Measurements from ENCODE around the gene LRRC45. TPM values are rescaled to one million over a fixed set of nuclear protein-coding genes. Genes with fewer than 3 reads are reported as not detected.

LRRC45 gene
- total and polyA plus RNA-seq, 9 of the 15 experiments (the other 6 are each of a cell fraction or from before 2014, with no cell fraction given) = 3.5 to 21.5 (median 11.2) TPM; not detected in 2

DNA sequence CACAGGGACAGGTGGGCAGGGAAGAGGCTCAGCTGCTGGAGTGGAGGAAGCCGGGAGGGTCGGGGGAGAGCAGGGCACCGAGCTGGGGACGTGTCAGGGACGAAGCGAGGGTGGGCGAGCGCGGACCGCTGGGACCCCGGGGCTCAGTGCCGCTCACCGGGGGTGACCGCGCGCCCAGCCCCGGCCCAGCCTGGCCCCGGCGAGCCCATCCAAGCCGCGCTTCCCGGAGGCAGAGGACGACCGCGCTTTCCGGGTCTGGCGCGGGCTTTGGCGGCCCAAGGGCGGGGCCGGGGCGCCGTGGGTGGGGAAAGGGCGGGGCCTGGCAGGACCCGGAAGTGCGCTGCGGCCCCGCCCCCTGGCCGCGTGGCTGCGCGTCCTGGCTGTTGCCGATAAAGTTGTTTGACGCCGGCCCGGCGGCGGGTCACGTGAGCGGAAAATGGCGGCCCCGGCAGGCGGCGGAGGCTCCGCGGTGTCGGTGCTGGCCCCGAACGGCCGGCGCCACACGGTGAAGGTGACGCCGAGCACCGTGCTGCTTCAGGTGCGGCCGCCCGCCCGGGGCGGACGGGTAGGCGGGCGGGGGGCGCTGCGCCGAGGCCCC, 45.8 kb upstream of the LRRC45 start, which contains the start of gene ASPSCR1 (continued):
- TF ChIP-seq, protein P1, sequence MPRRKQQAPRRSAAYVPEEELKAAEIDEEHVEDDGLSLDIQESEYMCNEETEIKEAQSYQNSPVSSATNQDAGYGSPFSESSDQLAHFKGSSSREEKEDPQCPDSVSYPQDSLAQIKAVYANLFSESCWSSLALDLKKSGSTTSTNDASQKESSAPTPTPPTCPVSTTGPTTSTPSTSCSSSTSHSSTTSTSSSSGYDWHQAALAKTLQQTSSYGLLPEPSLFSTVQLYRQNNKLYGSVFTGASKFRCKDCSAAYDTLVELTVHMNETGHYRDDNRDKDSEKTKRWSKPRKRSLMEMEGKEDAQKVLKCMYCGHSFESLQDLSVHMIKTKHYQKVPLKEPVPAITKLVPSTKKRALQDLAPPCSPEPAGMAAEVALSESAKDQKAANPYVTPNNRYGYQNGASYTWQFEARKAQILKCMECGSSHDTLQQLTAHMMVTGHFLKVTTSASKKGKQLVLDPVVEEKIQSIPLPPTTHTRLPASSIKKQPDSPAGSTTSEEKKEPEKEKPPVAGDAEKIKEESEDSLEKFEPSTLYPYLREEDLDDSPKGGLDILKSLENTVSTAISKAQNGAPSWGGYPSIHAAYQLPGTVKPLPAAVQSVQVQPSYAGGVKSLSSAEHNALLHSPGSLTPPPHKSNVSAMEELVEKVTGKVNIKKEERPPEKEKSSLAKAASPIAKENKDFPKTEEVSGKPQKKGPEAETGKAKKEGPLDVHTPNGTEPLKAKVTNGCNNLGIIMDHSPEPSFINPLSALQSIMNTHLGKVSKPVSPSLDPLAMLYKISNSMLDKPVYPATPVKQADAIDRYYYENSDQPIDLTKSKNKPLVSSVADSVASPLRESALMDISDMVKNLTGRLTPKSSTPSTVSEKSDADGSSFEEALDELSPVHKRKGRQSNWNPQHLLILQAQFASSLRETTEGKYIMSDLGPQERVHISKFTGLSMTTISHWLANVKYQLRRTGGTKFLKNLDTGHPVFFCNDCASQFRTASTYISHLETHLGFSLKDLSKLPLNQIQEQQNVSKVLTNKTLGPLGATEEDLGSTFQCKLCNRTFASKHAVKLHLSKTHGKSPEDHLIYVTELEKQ (CRISPR knock-in tag; IDR thresholded peaks at IDR 0.05) = no peak
- TF ChIP-seq, protein P2, sequence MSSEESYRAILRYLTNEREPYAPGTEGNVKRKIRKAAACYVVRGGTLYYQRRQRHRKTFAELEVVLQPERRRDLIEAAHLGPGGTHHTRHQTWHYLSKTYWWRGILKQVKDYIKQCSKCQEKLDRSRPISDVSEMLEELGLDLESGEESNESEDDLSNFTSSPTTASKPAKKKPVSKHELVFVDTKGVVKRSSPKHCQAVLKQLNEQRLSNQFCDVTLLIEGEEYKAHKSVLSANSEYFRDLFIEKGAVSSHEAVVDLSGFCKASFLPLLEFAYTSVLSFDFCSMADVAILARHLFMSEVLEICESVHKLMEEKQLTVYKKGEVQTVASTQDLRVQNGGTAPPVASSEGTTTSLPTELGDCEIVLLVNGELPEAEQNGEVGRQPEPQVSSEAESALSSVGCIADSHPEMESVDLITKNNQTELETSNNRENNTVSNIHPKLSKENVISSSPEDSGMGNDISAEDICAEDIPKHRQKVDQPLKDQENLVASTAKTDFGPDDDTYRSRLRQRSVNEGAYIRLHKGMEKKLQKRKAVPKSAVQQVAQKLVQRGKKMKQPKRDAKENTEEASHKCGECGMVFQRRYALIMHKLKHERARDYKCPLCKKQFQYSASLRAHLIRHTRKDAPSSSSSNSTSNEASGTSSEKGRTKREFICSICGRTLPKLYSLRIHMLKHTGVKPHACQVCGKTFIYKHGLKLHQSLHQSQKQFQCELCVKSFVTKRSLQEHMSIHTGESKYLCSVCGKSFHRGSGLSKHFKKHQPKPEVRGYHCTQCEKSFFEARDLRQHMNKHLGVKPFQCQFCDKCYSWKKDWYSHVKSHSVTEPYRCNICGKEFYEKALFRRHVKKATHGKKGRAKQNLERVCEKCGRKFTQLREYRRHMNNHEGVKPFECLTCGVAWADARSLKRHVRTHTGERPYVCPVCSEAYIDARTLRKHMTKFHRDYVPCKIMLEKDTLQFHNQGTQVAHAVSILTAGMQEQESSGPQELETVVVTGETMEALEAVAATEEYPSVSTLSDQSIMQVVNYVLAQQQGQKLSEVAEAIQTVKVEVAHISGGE (CRISPR knock-in tag; IDR thresholded peaks at IDR 0.05) = 0 out of 6 replicates have a peak, but pooled peaks of 1 of the 3 experiments have one; percentile 26
- TF ChIP-seq ZFX (CRISPR knock-in tag; IDR thresholded peaks at IDR 0.05) (peak; percentile 49; the same call in 1 of the 2 replicates), POLR2AphosphoS5 (IDR thresholded peaks at IDR 0.05; ENCODE audit: control insufficient read depth, insufficient read depth, low read depth, low read length) (peak; percentile 89), GTF2A2 (tag; IDR thresholded peaks at IDR 0.05) (no peak), RB1 (IDR thresholded peaks at IDR 0.05; ENCODE audit: low read depth) (peak; percentile 96), JUN (IDR thresholded peaks at IDR 0.05; ENCODE audit: borderline replicate concordance, low read depth, low read length) (0 out of 2 replicates have a peak, but pooled peaks have one; percentile 45), JUN (CRISPR knock-in tag; IDR thresholded peaks at IDR 0.05; ENCODE audit: borderline replicate concordance) (0 out of 2 replicates have a peak, but pooled peaks have one; percentile 51), GATAD2B (IDR thresholded peaks at IDR 0.05; ENCODE audit: borderline replicate concordance) (peak; percentile 97), MEF2A (IDR thresholded peaks at IDR 0.05; ENCODE audit: control insufficient read depth, low read depth, low read length) (peak; percentile 37; the same call in 1 of the 2 replicates), HOXB6 (CRISPR knock-in tag; IDR thresholded peaks at IDR 0.05; ENCODE audit: borderline replicate concordance) (no peak), CSDE1 (IDR thresholded peaks at IDR 0.05) (no peak), ETV1 (tag; conservative IDR thresholded peaks at IDR 0.05; ENCODE audit: low read depth) (no peak), TAF9B (IDR thresholded peaks at IDR 0.05; ENCODE audit: partially characterized antibody) (peak; percentile 49), SMAD1 (IDR thresholded peaks at IDR 0.05; ENCODE audit: low read depth, low read length, partially characterized antibody) (peak; percentile 32), LCOR (CRISPR knock-in tag; IDR thresholded peaks at IDR 0.05) (0 out of 2 replicates have a peak, but pooled peaks have one; percentile 6)
- TF ChIP-seq, protein P3, sequence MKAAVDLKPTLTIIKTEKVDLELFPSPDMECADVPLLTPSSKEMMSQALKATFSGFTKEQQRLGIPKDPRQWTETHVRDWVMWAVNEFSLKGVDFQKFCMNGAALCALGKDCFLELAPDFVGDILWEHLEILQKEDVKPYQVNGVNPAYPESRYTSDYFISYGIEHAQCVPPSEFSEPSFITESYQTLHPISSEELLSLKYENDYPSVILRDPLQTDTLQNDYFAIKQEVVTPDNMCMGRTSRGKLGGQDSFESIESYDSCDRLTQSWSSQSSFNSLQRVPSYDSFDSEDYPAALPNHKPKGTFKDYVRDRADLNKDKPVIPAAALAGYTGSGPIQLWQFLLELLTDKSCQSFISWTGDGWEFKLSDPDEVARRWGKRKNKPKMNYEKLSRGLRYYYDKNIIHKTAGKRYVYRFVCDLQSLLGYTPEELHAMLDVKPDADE (conservative IDR thresholded peaks at IDR 0.05; ENCODE audit: control insufficient read depth, low read depth, low read length) = peak; percentile 98
- TF ChIP-seq, protein P4, sequence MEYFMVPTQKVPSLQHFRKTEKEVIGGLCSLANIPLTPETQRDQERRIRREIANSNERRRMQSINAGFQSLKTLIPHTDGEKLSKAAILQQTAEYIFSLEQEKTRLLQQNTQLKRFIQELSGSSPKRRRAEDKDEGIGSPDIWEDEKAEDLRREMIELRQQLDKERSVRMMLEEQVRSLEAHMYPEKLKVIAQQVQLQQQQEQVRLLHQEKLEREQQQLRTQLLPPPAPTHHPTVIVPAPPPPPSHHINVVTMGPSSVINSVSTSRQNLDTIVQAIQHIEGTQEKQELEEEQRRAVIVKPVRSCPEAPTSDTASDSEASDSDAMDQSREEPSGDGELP (CRISPR knock-in tag; IDR thresholded peaks at IDR 0.05; ENCODE audit: borderline replicate concordance) = peak; percentile 82
